DOHH2 (cell line): ENCODE data around the gene MRC2.

Experiments
- H3F3A ChIP-seq: fragments of 200-600 bp; sonication (generic), shearing (Covaris generic); 2 replicates; pipeline ENCODE4 v1.6.0; 2016; ENCODE audit warnings: antibody characterized with exemption, mild to moderate bottlenecking; ENCODE audit not compliant: control insufficient read depth, insufficient read depth
- H3K27ac ChIP-seq: fragments of 200-600 bp; sonication (generic); 2 replicates; pipeline ENCODE4 v1.5.1; 2014; ENCODE audit warnings: low read depth, mild to moderate bottlenecking, low read length, moderate library complexity
- H3K27me3 ChIP-seq: fragments of 200-600 bp; sonication (generic); 2 replicates; pipeline ENCODE4 v1.6.1; 2014; ENCODE audit warnings: mild to moderate bottlenecking, low read length, mixed read lengths; ENCODE audit not compliant: control insufficient read depth
- H3K36me3 ChIP-seq: fragments of 200-600 bp; sonication (generic); 2 replicates; pipeline ENCODE4 v1.6.1; 2014; ENCODE audit warnings: mild to moderate bottlenecking, low read length, moderate library complexity, mixed read lengths; ENCODE audit not compliant: control insufficient read depth
- H3K4me1 ChIP-seq: fragments of 200-600 bp; sonication (generic); 2 replicates; pipeline ENCODE4 v1.6.1; 2014; ENCODE audit warnings: mild to moderate bottlenecking, low read length, mixed read lengths; ENCODE audit not compliant: control insufficient read depth
- H3K4me2 ChIP-seq: fragments of 200-600 bp; sonication (generic); 2 replicates; pipeline ENCODE4 v1.6.0; 2014; ENCODE audit warnings: mild to moderate bottlenecking, low read length, moderate library complexity
- H3K4me3 ChIP-seq: fragments of 200-600 bp; sonication (generic); 2 replicates; pipeline ENCODE4 v1.5.1; 2014; ENCODE audit warnings: mild to moderate bottlenecking, low read length, mixed read lengths
- H3K79me2 ChIP-seq: fragments of 200-600 bp; sonication (generic); 2 replicates; pipeline ENCODE4 v1.6.1; 2014; ENCODE audit warnings: mild to moderate bottlenecking, low read length, mixed read lengths; ENCODE audit not compliant: control insufficient read depth
- H3K9me2 ChIP-seq: fragments of 200-600 bp; sonication (generic); replicated peaks from 2 replicates; pipeline ENCODE4 v1.6.1; 2014; ENCODE audit warnings: mild to moderate bottlenecking, low read length, mixed read lengths; ENCODE audit not compliant: control insufficient read depth
- H3K9me3 ChIP-seq: fragments of 200-600 bp; sonication (generic); 2 replicates; pipeline ENCODE4 v1.6.1; 2014; ENCODE audit warnings: antibody characterized with exemption, low read length, mixed read lengths; ENCODE audit not compliant: control insufficient read depth, insufficient read depth
- H4K20me1 ChIP-seq: fragments of 200-600 bp; sonication (generic); 2 replicates; pipeline ENCODE4 v1.6.0; 2014; ENCODE audit warnings: low read depth, mild to moderate bottlenecking, antibody characterized with exemption, low read length, moderate library complexity; ENCODE audit not compliant: control insufficient read depth, insufficient read depth
- CTCF ChIP-seq: fragments of 200-600 bp; sonication (generic); IDR thresholded peaks from one replicate; pipeline ENCODE4 v1.5.1; 2014; ENCODE audit warnings: antibody characterized with exemption, mild to moderate bottlenecking, low read depth, low read length; ENCODE audit not compliant: poor library complexity, severe bottlenecking
- EZH2phosphoT487 ChIP-seq: fragments of 200-600 bp; sonication (generic); IDR thresholded peaks from 2 replicates; pipeline ENCODE4 v1.6.1; 2017; ENCODE audit warnings: borderline replicate concordance, mild to moderate bottlenecking, antibody characterized with exemption, low read length, moderate library complexity, mixed read lengths

MRC2 gene

GRCh38 chr17:62660629-62661118, 33.2 kb downstream of the MRC2 start:
- no peak overlapping the region for H3K4me3 ChIP-seq
- H3K9me3 ChIP-seq: no peaks in the 10 kb centered on the region
- H3K27ac ChIP-seq: no peak overlapping the region
- H3K4me2 ChIP-seq: no peak overlapping the region
- H3K9me2 ChIP-seq: no peaks in the 10 kb centered on the region
- no peaks in the 10 kb centered on the region for H4K20me1 ChIP-seq
- H3K36me3 ChIP-seq: no peaks in the 10 kb centered on the region
- TF ChIP-seq EZH2phosphoT487 (no peak), CTCF (no peak)
- no peaks in the 10 kb centered on the region for H3K4me1 ChIP-seq
- H3K79me2 ChIP-seq: no peaks in the 10 kb centered on the region
- H3F3A ChIP-seq: no peaks in the 10 kb centered on the region
- peaks cover 16% of the 10 kb centered on the region for H3K27me3 ChIP-seq

- H3K9me3 ChIP-seq: no peaks in the 10 kb centered on the region
- TF ChIP-seq CTCF: no peak
- no peak for TF ChIP-seq EZH2phosphoT487
- H3K27me3 ChIP-seq: peaks cover 16% of the 10 kb centered on the region
- no peak overlapping the region for H3K4me2 ChIP-seq
- H3K79me2 ChIP-seq: no peaks in the 10 kb centered on the region
- no peak overlapping the region for H3K27ac ChIP-seq
- H3K4me3 ChIP-seq: no peak overlapping the region
- H4K20me1 ChIP-seq: no peaks in the 10 kb centered on the region
- no peaks in the 10 kb centered on the region for H3K9me2 ChIP-seq
- no peaks in the 10 kb centered on the region for H3K4me1 ChIP-seq
- no peaks in the 10 kb centered on the region for H3K36me3 ChIP-seq
- H3F3A ChIP-seq: no peaks in the 10 kb centered on the region
These were observed 33.9 kb downstream of the MRC2 start for GRCh38 chr17:62661337-62661736.

- Histone ChIP-seq H3K27me3 (peaks cover 16% of the 10 kb centered on the region), H4K20me1 (no peaks in the 10 kb centered on the region), H3K4me2 (no peak overlapping the region), H3K4me1 (no peaks in the 10 kb centered on the region), H3K79me2 (no peaks in the 10 kb centered on the region), H3K36me3 (no peaks in the 10 kb centered on the region), H3K9me2 (no peaks in the 10 kb centered on the region), H3K4me3 (no peak overlapping the region), H3F3A (no peaks in the 10 kb centered on the region), H3K9me3 (no peaks in the 10 kb centered on the region), H3K27ac (no peak overlapping the region)
- TF ChIP-seq CTCF (no peak), EZH2phosphoT487 (no peak)
These were observed 35.4 kb downstream of the MRC2 start for GRCh38 chr17:62662855-62663254.

- no peaks in the 10 kb centered on the region for H3K36me3 ChIP-seq
- no peaks in the 10 kb centered on the region for H3F3A ChIP-seq
- H3K27me3 ChIP-seq: peaks cover 16% of the 10 kb centered on the region
- H4K20me1 ChIP-seq: no peaks in the 10 kb centered on the region
- no peak overlapping the region for H3K27ac ChIP-seq
- H3K4me3 ChIP-seq: no peak overlapping the region
- no peak for TF ChIP-seq EZH2phosphoT487
- H3K9me3 ChIP-seq: no peaks in the 10 kb centered on the region
- no peaks in the 10 kb centered on the region for H3K9me2 ChIP-seq
- H3K4me1 ChIP-seq: no peaks in the 10 kb centered on the region
- H3K4me2 ChIP-seq: no peak overlapping the region
- H3K79me2 ChIP-seq: no peaks in the 10 kb centered on the region
These were observed 35.8 kb downstream of the MRC2 start for GRCh38 chr17:62663304-62663703.
